ENCODE measurements around the gene RNF113B.

The RNF113B gene

DNA sequence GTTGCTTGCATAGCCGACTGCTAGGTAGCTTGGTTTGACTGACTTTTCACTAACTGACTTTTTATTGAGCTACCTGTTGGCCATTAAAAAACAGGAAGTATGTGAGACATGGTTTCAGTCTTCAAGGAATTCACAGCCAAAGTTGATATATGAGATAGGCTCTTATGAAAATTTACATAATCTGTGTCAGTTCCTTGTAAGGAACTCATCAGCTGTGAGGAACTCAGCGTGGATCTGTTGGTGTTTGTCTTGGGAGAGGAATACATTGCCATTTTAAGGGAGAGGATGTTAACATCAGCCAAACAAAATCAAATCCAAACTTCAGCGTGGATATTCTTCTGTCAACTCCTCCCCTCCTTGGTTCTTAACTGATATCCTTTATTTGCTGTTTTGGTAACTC lies 2.0 kb downstream of the RNF113B start:
- DNase-seq (ENCODE audit: low read depth, low spot score), result no peak

- no peak for DNase-seq (ENCODE audit: low read depth, low spot score)
Observed at GRCh38 chr13:98174307-98174706, 2.8 kb downstream of the RNF113B start.

DNA sequence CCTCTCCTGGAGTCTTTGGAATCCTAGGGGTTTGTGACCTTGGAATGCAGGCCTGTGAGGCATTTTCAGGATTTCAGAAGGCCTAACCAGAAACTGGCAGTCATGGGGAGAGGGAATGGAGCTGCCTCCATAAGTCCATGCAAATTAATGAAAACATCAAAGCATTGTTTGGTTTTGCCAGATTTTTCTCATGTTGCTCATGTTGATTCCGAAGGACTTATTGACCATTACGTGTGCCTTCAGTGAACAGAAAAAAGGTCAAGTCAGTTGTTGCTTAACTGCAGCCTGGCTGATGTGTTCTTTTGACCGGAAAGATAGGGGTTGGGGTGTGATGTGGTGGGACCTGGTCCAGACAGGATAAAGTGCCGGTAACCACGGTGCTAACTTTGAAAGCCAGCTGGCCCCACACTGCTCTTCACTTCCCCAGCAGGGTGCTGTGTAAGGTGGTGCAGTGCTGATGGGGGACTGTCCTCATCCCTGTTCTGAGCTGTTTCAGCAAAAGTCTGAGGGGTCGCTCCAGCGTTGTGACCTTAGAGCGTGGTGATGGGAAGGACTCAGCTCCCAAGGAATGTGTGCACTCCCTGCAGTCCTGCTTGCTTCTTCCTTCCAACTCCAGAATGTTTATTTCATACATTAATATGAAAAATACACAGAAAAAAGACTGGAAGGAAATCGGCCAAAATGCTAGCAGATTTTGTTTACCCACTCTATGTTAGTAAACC lies 3.5 kb downstream of the RNF113B start:
- DNase-seq (ENCODE audit: low read depth, low spot score), result no peak

DNA sequence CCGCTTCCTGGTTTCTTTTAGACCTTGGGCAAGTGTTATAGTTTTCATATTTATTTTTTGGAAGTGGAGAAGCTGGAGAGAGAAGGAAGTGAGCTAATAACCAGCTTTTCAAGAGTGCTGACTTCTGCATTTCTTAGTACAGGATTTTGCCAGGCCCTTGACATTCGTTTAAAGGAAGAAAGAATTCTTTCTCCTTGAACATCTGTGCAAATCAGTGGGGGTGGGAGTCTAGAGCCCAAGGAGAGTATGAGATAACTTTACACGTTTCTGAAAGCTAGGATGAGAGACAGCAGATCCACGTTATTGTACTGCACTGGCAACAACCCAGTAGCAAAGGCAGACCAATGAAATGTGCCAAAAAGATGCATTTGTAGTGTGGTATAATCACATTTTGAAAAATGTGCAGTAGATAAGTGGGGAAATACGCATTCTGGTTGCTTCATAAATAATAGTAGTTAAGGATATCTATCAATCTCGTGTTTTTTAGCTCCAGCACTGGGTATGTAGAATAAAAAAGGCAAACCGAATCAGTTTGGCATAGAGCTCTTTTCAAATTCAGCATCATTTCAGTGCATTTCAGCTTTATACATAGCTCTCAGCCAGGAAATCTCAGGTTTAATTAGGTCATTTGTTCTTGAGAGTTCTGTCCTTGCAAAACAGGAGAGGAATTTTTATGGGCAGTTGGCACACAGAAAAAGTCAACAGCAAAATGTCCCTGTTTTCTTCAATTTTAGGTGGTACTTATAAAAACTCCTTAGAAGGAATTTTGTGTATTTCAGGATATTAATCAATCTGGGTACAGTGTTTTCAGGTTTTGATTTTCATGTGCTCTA lies 4.3 kb downstream of the RNF113B start:
- no peak for DNase-seq (ENCODE audit: low read depth, low spot score)

DNA sequence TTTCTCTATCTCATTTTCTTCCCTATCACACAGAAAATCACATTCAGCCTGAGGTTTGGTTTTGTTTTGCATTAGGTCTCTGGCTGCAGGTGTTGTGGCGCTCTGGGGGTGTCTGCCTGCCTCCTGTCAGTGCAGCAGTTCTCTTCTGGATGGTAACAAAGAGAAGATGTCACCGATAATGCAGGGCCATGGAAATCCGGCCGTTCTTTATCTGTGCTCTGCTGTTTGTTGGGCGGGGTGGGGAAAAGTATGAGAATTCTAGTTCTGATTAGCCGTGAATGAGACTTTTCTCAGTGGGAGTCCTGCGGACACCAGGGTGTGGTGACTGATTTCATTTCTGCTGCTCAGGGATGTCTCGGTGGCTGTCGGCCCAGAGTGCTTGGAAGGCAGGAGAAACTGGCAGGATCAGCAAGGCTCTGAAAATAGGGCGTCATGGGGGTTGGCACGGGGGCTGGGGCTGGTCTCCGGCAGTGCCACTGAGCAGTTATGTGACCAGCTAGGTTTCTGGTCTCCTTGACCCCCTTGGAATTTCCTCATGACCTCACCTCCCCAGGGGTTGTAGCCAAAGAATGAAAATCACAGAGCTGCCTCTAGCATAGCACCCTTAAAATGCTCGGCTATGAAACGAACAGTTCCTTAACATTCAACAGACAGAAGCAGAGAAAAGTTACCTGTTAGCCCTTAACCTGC lies 5.0 kb downstream of the RNF113B start:
- no peak for DNase-seq (ENCODE audit: low read depth, low spot score)

DNA sequence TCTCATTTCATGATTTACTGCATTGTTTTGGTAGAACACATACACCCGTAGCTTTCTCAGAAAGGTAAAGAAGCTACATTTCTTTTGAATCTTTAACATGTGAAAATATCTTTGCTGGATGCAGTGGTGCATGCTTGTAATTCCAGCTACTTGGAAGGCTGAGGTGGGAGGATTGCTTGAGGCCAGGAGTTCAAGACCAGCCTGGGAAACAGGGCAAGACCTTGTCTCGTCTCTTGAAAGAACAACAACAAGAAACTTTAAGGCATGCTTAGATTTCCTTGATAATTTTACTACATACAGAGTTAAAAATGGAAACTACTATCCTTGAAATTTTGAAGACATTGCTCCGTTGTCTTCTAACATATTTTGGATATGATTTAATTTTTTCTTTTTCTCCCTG lies 7.7 kb downstream of the RNF113B start:
- no peak for DNase-seq (ENCODE audit: low read depth, low spot score)

- no peak for DNase-seq (ENCODE audit: low read depth, low spot score)
Observed at GRCh38 chr13:98162935-98163334, 14.1 kb downstream of the RNF113B start.

DNA sequence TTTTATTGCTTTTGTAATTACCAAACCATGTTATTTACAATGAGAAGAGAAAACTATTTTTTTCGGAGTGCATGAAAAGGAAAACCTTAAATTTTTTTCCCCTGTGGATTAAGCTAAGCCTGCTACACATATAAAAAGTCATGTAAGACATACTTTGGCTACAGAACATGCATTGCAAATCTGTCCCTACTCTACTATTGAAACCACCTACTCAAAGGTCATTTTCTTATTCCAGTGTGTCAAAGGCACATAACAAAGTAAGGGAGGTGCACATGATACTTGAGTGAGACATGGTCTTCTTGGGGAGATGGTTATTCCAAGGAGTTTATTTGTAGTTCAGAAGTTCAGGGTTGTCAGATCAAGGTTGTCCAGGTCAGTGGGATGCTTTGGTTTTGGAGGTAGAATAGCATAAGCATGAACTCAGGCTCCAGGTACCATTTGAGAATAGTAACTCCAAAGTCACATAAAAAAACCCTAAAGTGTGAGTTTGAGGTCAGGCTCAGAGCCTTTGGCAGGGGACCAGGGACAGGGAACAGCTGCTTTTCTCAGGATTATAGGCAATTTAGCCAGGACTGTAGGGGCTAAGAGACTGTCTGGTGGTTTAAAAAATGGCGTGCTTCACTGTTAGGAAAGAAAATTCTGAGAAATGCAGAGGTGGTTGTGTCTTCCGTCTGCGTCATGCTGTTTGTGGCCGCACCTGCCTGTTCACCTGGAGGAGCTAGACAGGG lies 18.7 kb downstream of the RNF113B start:
- no peak for DNase-seq (ENCODE audit: low read depth, low spot score)

- DNase-seq (ENCODE audit: low read depth, low spot score), result no peak
Observed at GRCh38 chr13:98157609-98158008, 19.5 kb downstream of the RNF113B start.

- no peak for DNase-seq (ENCODE audit: low read depth, low spot score)
Observed at GRCh38 chr13:98157188-98157587, 19.9 kb downstream of the RNF113B start.

DNA sequence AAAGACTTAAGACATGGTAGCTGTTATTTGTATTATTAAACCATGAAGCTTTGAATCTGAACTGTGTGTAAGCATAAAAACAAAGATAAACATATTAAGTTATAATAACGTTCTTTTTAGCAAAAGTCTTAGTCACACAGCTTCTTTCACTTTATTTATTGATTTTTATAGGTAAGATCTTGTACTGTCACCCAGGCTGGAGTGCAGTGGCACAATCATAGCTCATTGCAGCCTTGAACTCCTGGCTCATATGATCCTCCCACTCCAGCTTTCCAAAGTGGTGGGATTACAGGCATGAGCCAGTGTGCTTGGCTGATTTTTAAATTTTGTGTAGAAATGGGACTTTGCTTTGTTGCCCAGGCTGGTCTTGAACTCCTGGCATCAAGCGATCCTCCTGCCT lies 20.8 kb downstream of the RNF113B start:
- no peak for DNase-seq (ENCODE audit: low read depth, low spot score)

DNA sequence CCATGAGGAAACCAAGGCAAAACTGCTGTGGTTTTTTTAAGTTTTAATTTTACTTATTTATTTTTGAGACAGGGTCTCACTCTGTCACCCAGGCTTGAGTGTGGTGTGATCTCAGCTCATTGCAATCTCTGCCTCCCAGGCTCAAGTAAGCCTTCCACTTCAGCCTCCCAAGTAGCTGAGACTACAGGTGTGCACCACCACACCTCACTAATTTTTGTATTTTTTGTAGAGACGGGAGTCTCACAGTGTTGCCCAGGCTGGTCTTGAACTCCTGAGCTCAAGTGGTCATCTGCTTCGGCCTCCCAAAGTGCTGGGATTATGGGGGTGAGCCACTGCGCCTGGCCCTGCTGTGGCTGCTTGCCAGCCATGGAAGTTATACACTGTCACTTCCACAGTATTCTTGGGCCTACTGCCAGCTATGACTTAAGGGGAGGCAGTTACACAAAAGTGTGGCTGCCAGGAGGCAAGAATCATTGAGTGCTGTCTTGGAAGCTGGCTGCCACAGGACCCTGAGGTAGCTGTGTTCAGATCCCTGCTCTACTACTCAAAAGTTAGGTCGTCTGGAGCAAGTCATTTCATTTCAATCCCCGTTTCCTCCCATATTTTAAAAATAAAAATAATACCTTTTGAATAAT lies 21.5 kb downstream of the RNF113B start:
- DNase-seq (ENCODE audit: low read depth, low spot score), result no peak

GRCh38 chr13:98150832-98151479 lies 26.1 kb downstream of the RNF113B start:
- DNase-seq (ENCODE audit: low read depth, low spot score), result no peak

DNA sequence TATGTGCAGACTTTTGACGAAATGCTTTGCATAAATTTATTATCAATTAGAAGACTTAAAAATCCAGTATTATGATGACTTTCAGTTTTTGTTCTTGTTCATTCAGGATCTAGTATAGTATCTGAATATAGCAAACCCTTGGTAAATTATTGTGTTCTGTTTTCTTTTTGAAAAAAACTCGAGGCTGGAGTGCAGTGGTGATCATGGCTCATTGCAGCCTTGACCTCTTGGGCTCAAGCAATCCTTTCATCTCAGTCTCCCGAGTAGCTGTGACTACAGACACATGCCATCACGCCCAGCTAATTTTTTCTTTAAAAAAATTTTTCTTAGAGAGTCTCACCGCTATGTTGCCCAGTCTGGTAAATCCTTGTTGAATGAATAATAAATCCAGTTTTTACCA lies 29.5 kb downstream of the RNF113B start:
- DNase-seq (ENCODE audit: low read depth, low spot score), result no peak

DNA sequence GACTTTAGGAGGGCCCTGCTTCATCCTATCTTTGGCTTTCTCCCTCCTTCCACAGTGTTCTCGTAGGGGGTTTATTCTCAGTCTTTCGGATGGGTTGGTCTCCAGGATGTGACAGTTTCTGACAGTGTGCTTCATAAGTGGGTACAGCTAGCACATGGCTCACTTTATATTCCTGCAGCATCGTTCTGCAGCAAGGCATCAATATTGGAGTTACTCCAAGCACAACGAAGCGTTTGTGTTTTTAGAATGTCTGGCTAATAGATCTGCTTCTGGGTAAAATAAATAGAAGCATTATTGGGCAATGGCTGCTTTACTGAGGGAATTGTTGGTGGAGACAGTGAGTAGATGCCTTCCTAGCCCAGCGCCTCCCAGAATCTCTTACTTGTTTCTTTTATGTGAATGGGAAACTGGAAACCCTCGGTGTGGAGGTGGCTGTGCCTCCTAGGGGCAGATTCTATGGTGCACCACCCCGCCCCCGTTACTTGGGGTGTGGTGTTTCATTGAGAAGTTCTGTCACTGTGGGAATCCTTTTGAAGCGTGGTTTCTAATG lies 32.2 kb downstream of the RNF113B start:
- DNase-seq (ENCODE audit: low read depth, low spot score), result no peak

GRCh38 chr13:98144027-98144741 lies 32.9 kb downstream of the RNF113B start:
- DNase-seq (ENCODE audit: low read depth, low spot score), result no peak

DNA sequence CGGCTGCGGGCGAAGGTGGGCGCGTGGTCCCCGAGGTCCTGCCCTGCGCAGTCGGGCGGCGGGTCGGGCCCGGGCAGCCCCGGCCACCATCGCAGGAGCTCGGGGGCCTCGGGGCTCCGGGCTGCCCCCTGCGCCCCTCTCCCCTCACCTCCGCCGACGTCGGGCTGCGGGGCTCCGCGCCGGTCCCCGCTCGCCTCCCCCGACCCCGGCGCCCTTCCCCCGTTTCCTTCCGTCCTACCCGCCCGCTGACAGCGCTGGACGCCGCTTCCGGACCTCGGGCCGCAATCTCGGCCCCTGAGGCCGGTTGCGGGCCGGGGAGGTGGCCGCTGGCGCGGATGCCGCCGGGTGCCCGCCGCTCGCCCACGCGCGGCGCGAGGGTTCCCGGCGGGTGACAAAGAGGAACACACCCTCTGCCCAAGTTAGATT lies 33.5 kb downstream of the RNF113B start:
- DNase-seq (ENCODE audit: low read depth, low spot score), result no peak

DNA sequence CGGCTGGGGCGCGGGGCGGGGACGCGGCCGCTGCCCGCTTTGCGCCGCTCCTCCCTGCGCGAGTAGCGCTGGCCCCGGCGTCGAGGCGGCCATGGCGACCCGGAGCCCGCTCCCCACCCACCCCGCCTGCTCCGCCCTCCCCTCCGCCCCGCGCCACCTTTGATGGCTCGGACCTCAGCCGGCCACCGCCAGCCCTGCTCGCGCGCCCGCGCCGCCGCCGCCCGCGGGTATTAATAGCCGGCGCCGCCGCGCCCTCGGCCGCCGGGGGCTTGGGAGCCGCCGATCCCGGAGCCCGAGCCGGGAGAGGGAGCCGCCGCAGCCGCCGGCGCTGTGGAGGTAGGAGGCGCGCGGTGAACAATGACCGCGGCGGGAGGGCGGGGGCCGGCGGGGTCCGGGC lies 33.9 kb downstream of the RNF113B start:
- no peak for DNase-seq (ENCODE audit: low read depth, low spot score)

DNA sequence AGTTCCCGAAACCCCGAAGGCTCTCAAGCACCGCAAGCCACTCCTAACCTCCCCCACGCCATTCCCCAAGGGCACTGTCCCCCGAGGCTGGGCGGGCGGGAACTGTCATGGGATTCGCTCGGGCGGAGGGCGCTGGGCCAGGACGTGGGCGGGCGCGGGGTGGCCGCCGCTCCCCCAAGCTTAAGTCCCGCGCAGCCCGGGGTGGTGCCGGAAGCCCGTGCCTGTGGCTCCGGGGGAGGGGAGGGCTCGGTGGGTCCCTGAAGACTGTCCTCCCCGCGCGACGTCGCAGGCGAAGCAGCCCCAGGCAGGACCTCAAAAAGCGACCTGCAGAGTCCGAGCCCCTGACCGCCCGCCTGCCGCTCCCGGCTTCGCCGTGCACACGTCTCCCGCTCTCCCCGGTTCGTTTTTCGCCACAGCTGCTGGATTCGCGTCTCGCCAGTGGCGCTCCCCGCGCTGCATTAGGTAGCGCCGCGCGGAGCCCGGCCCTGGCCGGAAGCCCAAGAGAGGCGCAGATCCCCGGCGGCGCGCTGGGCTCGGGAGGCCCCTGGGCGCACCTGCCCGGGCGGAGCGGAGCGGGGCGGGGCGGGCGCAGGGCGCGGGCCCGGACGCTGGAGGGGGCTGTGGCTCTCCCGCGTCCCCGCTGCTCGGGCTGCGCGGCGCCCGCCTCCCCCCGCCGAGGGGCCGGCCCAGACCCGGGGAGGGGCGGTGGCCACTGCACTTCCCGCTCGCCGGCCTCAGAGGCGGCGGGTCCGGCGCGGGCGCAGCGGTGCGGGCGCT lies 34.5 kb downstream of the RNF113B start, which contains the start of gene FARP1:
Gene FARP1, plus strand, starts transcription at position 715 of the 777 bp plus-strand sequence. CDS start 70,149 bp downstream, outside the sequence.
- no peak for DNase-seq (ENCODE audit: low read depth, low spot score)

All from activated CD4-positive, CD25-positive, alpha-beta regulatory T cell treated with anti-CD3 and anti-CD28 coated beads, Interleukin-2, amount 50 U/mL, for 16 hours (primary cell).